Neural cell (in vitro differentiated cells): ENCODE measurements around the gene FSIP1. TPM values are rescaled to one million over a fixed set of nuclear protein-coding genes. Genes with fewer than 3 reads are reported as not detected.

Source experiments
- H2AFZ ChIP-seq: fragments of 200-600, 300-800 bp; sonication (generic), shearing (Covaris generic); 2 replicates; pipeline ENCODE4 v1.6.0; 2014; ENCODE audit warnings: low read depth, mild to moderate bottlenecking, antibody characterized with exemption, low read length, moderate library complexity
- H3F3A ChIP-seq: fragments of 200-600 bp; shearing (Covaris generic); 2 replicates; pipeline ENCODE4 v1.6.1; 2016; ENCODE audit warnings: mild to moderate bottlenecking, moderate library complexity, mixed read lengths, antibody characterized with exemption, low read length; ENCODE audit not compliant: insufficient read depth, poor library complexity, severe bottlenecking
- H3K27ac ChIP-seq: fragments of 200-600, 300-800 bp; sonication (generic), shearing (Covaris generic); 2 replicates; pipeline ENCODE4 v1.5.1; 2014; ENCODE audit warnings: mild to moderate bottlenecking, low read length, moderate library complexity
- H3K27me3 ChIP-seq: fragments of 300-800, 200-600 bp; sonication (generic), shearing (Covaris generic); 2 replicates; pipeline ENCODE4 v1.6.0; 2014; ENCODE audit warnings: mild to moderate bottlenecking, low read depth, low read length, moderate library complexity; ENCODE audit not compliant: insufficient read depth
- H3K36me3 ChIP-seq: fragments of 300-800, 200-600 bp; sonication (generic), shearing (Covaris generic); 2 replicates; pipeline ENCODE4 v1.5.1; 2014; ENCODE audit warnings: mild to moderate bottlenecking, antibody characterized with exemption, low read length, moderate library complexity; ENCODE audit not compliant: insufficient read depth
- H3K4me2 ChIP-seq: fragments of 300-800, 200-600 bp; sonication (generic), shearing (Covaris generic); 2 replicates; pipeline ENCODE4 v1.6.0; 2014; ENCODE audit warnings: mild to moderate bottlenecking, low read length
- H3K4me3 ChIP-seq: fragments of 300-800, 200-600 bp; sonication (generic), shearing (Covaris generic); 2 replicates; pipeline ENCODE4 v1.5.1; 2014; ENCODE audit warnings: mild to moderate bottlenecking, low read length, moderate library complexity
- H3K79me2 ChIP-seq: fragments of 200-600 bp; shearing (Covaris generic); replicated peaks from 2 replicates; pipeline ENCODE4 v1.6.0; 2014; ENCODE audit warnings: mild to moderate bottlenecking, low read length, moderate library complexity; ENCODE audit not compliant: insufficient read depth
- H3K9ac ChIP-seq: fragments of 300-800, 200-600 bp; sonication (generic), shearing (Covaris generic); 2 replicates; pipeline ENCODE4 v1.6.1; 2016; ENCODE audit warnings: mild to moderate bottlenecking, low read length, mixed read lengths
- H3K9me2 ChIP-seq: fragments of 200-600 bp; shearing (Covaris generic); 2 replicates; pipeline ENCODE4 v1.6.1; 2016; ENCODE audit warnings: mild to moderate bottlenecking, low read length, mixed read lengths; ENCODE audit not compliant: insufficient read depth
- H3K9me3 ChIP-seq: fragments of 200-600, 300-800 bp; sonication (generic), shearing (Covaris generic); 2 replicates; pipeline ENCODE4 v1.6.1; 2016; ENCODE audit warnings: mild to moderate bottlenecking, mixed run types, low read length, moderate library complexity, mixed read lengths
- H4K20me1 ChIP-seq: fragments of 200-600 bp; shearing (Covaris generic); 2 replicates; pipeline ENCODE4 v1.6.1; 2016; ENCODE audit warnings: mild to moderate bottlenecking, mixed run types; ENCODE audit not compliant: insufficient read depth
- CTCF ChIP-seq: fragments of 450-650 bp; IDR thresholded peaks from 2 replicates; pipeline ENCODE4 v1.5.1; 2014; ENCODE audit warnings: antibody characterized with exemption, mild to moderate bottlenecking, moderate library complexity; ENCODE audit not compliant: poor library complexity, severe bottlenecking
- EP300 ChIP-seq: fragments of 450-650 bp; conservative IDR thresholded peaks from 2 replicates; pipeline ENCODE4 v1.6.1; 2014; ENCODE audit warnings: antibody characterized with exemption, mild to moderate bottlenecking, moderate library complexity; ENCODE audit not compliant: poor library complexity, severe bottlenecking
- EZH2 ChIP-seq: fragments of 200-600, 300-800 bp; shearing (Covaris generic), sonication (generic); IDR thresholded peaks from 2 replicates; pipeline ENCODE4 v1.6.1; 2014; ENCODE audit warnings: antibody characterized with exemption, low read length, borderline replicate concordance, mild to moderate bottlenecking; ENCODE audit not compliant: insufficient read depth, poor library complexity, severe bottlenecking
- MXI1 ChIP-seq: fragments of 450-650 bp; conservative IDR thresholded peaks from 2 replicates; pipeline ENCODE4 v1.6.1; 2014; ENCODE audit warnings: antibody characterized with exemption, mild to moderate bottlenecking; ENCODE audit not compliant: poor library complexity, severe bottlenecking
- POLR2AphosphoS5 ChIP-seq: IDR thresholded peaks from 2 replicates; pipeline ENCODE4 v1.6.1; 2012
- RAD21 ChIP-seq: fragments of 450-650 bp; conservative IDR thresholded peaks from 2 replicates; pipeline ENCODE4 v1.6.1; 2014; ENCODE audit warnings: antibody characterized with exemption, mild to moderate bottlenecking, moderate library complexity
- REST ChIP-seq: IDR thresholded peaks from 2 replicates; pipeline ENCODE4 v1.6.1; 2012; ENCODE audit warnings: borderline replicate concordance
- SMC3 ChIP-seq: fragments of 450-650 bp; conservative IDR thresholded peaks from 2 replicates; pipeline ENCODE4 v1.6.1; 2014; ENCODE audit warnings: antibody characterized with exemption, mild to moderate bottlenecking, moderate library complexity; ENCODE audit not compliant: poor library complexity
- TAF1 ChIP-seq: IDR thresholded peaks from 2 replicates; pipeline ENCODE4 v1.6.1; 2012; ENCODE audit warnings: low read depth
- polyA plus RNA-seq: library from polyadenylated mRNA; depleted of rRNA; stranded (reverse); fragments of >200 nt; gene quantifications from 2 replicates; pipeline ENCODE4 v1.2.3, GENCODE V29; 2014

The FSIP1 gene
- polyA plus RNA-seq, 1 donor from 2014 or later = 3.8 TPM

DNA sequence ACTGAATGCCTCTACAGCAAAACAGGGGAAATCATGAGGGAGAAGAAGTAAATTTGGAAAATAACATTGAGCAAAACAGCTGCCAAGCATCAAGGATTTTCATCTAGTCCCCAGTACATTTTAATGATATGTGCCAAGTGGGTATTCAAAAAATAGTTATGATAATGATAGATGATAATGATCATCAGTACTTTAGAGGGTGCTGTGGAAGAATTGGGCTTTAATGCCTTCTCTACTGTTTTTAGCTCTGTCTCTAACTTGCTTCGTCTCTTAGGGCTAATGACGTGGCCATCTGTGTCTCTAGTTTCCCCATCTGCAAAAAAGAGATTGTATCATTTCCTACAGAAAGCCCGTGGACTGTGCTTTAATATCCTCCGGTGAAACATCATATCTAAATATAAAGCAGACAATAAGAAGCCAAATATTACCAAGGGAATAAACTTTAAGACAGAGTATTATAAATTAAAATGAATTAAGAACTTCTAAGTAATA, 10.2 kb upstream of the FSIP1 start:
- Histone ChIP-seq H3K79me2 (no peaks in the 10 kb centered on the region), H3K4me2 (no peak overlapping the region), H3K36me3 (no peaks in the 10 kb centered on the region), H3K27me3 (no peaks in the 10 kb centered on the region), H3K9me3 (no peaks in the 10 kb centered on the region), H2AFZ (no peak overlapping the region), H3K27ac (no peak overlapping the region), H3K4me3 (no peak overlapping the region), H3K9ac (no peak overlapping the region), H3K9me2 (no peaks in the 10 kb centered on the region), H4K20me1 (no peaks in the 10 kb centered on the region), H3F3A (no peaks in the 10 kb centered on the region)
- no peak for TF ChIP-seq RAD21
- TF ChIP-seq TAF1 = no peak
- no peak for TF ChIP-seq POLR2AphosphoS5
- TF ChIP-seq MXI1 = no peak
- no peak for TF ChIP-seq EZH2
- no peak for TF ChIP-seq EP300
- TF ChIP-seq SMC3 = no peak
- TF ChIP-seq CTCF = no peak
- TF ChIP-seq REST = no peak

GRCh38 chr15:39792025-39792843, 9.6 kb upstream of the FSIP1 start:
- H3K27me3 ChIP-seq = no peaks in the 10 kb centered on the region
- H3K79me2 ChIP-seq = no peaks in the 10 kb centered on the region

More at GRCh38 chr15:39792025-39792843, 9.6 kb upstream of the FSIP1 start:
- no peaks in the 10 kb centered on the region for H3K9me3 ChIP-seq
- H3F3A ChIP-seq = no peaks in the 10 kb centered on the region
- no peak overlapping the region for H3K4me3 ChIP-seq
- H3K27ac ChIP-seq = no peak overlapping the region
- H2AFZ ChIP-seq = no peak overlapping the region
- no peak overlapping the region for H3K9ac ChIP-seq
- TF ChIP-seq REST (no peak), MXI1 (no peak), CTCF (no peak), TAF1 (no peak), RAD21 (no peak), POLR2AphosphoS5 (no peak), SMC3 (no peak), EP300 (no peak), EZH2 (no peak)
- H3K9me2 ChIP-seq = no peaks in the 10 kb centered on the region
- no peak overlapping the region for H3K4me2 ChIP-seq
- no peaks in the 10 kb centered on the region for H3K36me3 ChIP-seq
- no peaks in the 10 kb centered on the region for H4K20me1 ChIP-seq
